CD4-positive, alpha-beta T cell (primary cell): Measurements from ENCODE around the gene MAML2. TPM values are rescaled to one million over a fixed set of nuclear protein-coding genes. Genes with fewer than 3 reads are reported as not detected.

Experiments
- ATAC-seq: fragments of 200-7000 bp; cut with Tn5 transposase; one replicate; pipeline ENCODE4 v1.10.0; 2022; ENCODE audit warnings: mild to moderate bottlenecking; ENCODE audit not compliant: poor library complexity
- CTCF ChIA-PET: fragments of 350-600 bp; sonication (Branson Sonifier 250); formaldehyde crosslinking; loops from one replicate; lab custom pipeline; 2021; ENCODE audit warnings: antibody characterized with exemption, inconsistent platforms; lab: Charles Lee
- POLR2A ChIA-PET: fragments of 350-600 bp; sonication (Branson Sonifier 250); formaldehyde crosslinking; loops from one replicate; lab custom pipeline; 2021; ENCODE audit warnings: antibody characterized with exemption, inconsistent platforms; lab: Charles Lee
- DNase-seq, 14 experiments: peaks; one replicate each; pipeline ENCODE4 v3.0.0-alpha.2; 2013 to 2020; ENCODE audit warnings: mixed read lengths in 2 of 14
- H3K27ac ChIP-seq, 2 donors: one replicate each; pipeline versions ENCODE4 v1.5.1 to v1.7.0; 2013; ENCODE audit warnings: low read length in 2 of 2, low read depth in 1 of 2, mild to moderate bottlenecking in 1 of 2
- H3K27me3 ChIP-seq, 2 experiments: 1 replicate in 1 of 2; 2 replicates in 1 of 2; pipeline versions ENCODE4 v1.6.1 to v1.7.0; 2013; ENCODE audit warnings: low read length in 2 of 2, control low read depth in 1 of 2, mild to moderate bottlenecking in 1 of 2, moderate library complexity in 1 of 2; ENCODE audit not compliant: insufficient read depth in 2 of 2, control insufficient read depth in 1 of 2
- H3K36me3 ChIP-seq: one replicate; pipeline ENCODE4 v1.6.1; 2013; ENCODE audit warnings: low read length, control low read depth; ENCODE audit not compliant: insufficient read depth
- H3K4me1 ChIP-seq: one replicate; pipeline ENCODE4 v1.6.1; 2013; ENCODE audit warnings: low read length, control low read depth; ENCODE audit not compliant: insufficient read depth
- H3K4me3 ChIP-seq: one replicate; pipeline ENCODE4 v1.5.1; 2013; ENCODE audit warnings: mild to moderate bottlenecking, low read length, moderate library complexity
- H3K9me3 ChIP-seq, 2 experiments: 1 replicate in 1 of 2; 2 replicates in 1 of 2; pipeline versions ENCODE4 v1.6.1 to v1.7.0; 2013; ENCODE audit warnings: low read length in 2 of 2, mild to moderate bottlenecking in 2 of 2, control low read depth in 1 of 2, moderate library complexity in 1 of 2; ENCODE audit not compliant: control insufficient read depth in 1 of 2, insufficient read depth in 1 of 2
- H3K27ac Mint-ChIP-seq: one replicate; pipeline ENCODE4 v1.8.0; 2020; ENCODE audit warnings: mixed read lengths
- H3K27me3 Mint-ChIP-seq: one replicate; pipeline ENCODE4 v1.8.0; 2021; ENCODE audit warnings: mixed read lengths
- H3K36me3 Mint-ChIP-seq: one replicate; pipeline ENCODE4 v1.8.0; 2021; ENCODE audit warnings: low read depth, mixed read lengths
- H3K4me1 Mint-ChIP-seq: one replicate; pipeline ENCODE4 v1.8.0; 2021; ENCODE audit warnings: low read depth, mixed read lengths
- H3K4me3 Mint-ChIP-seq: one replicate; pipeline ENCODE4 v1.8.0; 2020; ENCODE audit warnings: mild to moderate bottlenecking, mixed read lengths
- H3K9me3 Mint-ChIP-seq: one replicate; pipeline ENCODE4 v1.8.0; 2020; ENCODE audit warnings: mixed read lengths
- CTCF ChIP-seq: fragments of 200-600 bp; IDR thresholded peaks from one replicate; pipeline ENCODE4 v1.8.0; 2022; ENCODE audit warnings: antibody characterized with exemption, mild to moderate bottlenecking
- intact Hi-C, 2 experiments: fragments of 100-400 bp; cut with DNase I in 1 of 2; cut with micrococcal nuclease in 1 of 2; formaldehyde crosslinking; loops; one replicate each; pipeline versions ENCODE4 v1.15.1 to v1.9.0; 2023 to 2025; cut with DNase I, micrococcal nuclease
- total RNA-seq, 174 experiments: library from RNA in 2 of 174; stranded (reverse) in 2 of 174; gene quantifications; one replicate each; pipeline ENCODE4 v1.2.3 and lab custom pipeline; 2021 to 2026

The MAML2 gene
- total RNA-seq, 2 experiments from 2014 or later = 58.8 to 59.8 TPM

DNA sequence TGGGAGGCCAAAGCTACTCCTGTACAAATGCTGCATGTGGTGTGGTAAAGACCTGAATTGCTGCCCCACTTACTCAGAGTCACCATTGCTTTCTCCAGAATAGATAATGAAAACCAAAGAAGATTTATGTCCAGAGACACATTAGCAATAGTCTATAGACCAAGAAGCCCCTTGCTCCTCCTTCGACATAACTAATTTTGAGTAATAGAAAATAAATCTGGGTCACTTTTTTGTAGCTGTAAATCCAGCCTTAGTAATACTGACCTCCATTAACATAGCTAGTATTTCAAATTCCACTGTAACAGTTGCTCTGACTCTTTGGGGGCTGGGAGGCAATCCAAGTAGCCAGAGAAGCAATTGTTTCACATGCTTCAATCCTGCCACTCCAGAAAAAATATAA, 145.9 kb downstream of the MAML2 start:
- peaks cover 34% of the 10 kb centered on the region for H3K4me1 ChIP-seq
- peaks cover 91% of the 10 kb centered on the region for H3K4me1 Mint-ChIP-seq
- peak overlapping the region; percentile 87 for H3K27ac Mint-ChIP-seq
- CTCF ChIA-PET = interaction anchor here (1.0 to 1.1 kb wide), 2 partner anchors 12 to 185 kb away, joined by 3 read pairs; no protein-coding TSS in a partner anchor
- intact Hi-C loops = no loop called here
- no peaks in the 10 kb centered on the region for H3K36me3 ChIP-seq
- POLR2A ChIA-PET = interaction anchor here (0.5 to 1.7 kb wide), 3 partner anchors 11 to 63 kb away, joined by 3 to 6 read pairs (median 3); no protein-coding TSS in a partner anchor
- no peaks in the 10 kb centered on the region for H3K27me3 Mint-ChIP-seq
- no peaks in the 10 kb centered on the region for H3K9me3 ChIP-seq
- no peak overlapping the region for H3K4me3 ChIP-seq
- no peak for TF ChIP-seq CTCF
- ATAC-seq (no peak), DNase-seq (no peak)
- H3K36me3 Mint-ChIP-seq = peaks cover 54% of the 10 kb centered on the region
- H3K27me3 ChIP-seq = no peaks in the 10 kb centered on the region
- no peaks in the 10 kb centered on the region for H3K9me3 Mint-ChIP-seq
- no peak overlapping the region for H3K27ac ChIP-seq
- H3K4me3 Mint-ChIP-seq = no peak overlapping the region

DNA sequence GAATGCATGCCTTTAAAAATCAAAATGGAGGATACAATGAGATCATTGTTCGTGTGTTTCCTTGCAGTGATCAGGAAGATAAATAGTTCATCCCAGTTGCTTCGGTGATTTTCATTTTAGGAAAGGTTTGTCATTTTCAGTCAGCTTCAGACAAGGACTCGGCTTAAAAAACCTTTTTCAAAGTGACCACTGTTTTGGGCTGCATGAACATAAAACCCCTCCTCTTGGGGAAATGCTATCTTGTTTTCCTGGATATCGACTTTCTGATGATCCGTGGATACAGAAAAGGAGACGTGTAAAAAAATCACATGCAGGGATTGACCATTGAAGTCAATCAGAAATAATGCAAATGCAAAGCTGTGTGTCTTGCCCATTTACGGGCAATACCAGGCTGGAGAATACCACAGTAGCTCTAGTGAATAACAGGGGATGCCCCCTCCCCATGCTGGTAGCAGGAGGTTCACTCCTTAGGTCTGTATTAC, 146.8 kb downstream of the MAML2 start:
- Mint-ChIP-seq H3K4me3 (no peak overlapping the region), H3K27me3 (no peaks in the 10 kb centered on the region), H3K4me1 (peaks cover 94% of the 10 kb centered on the region), H3K9me3 (no peaks in the 10 kb centered on the region), H3K27ac (peak overlapping the region; percentile 87), H3K36me3 (peaks cover 55% of the 10 kb centered on the region)
- no peaks in the 10 kb centered on the region for H3K27me3 ChIP-seq
- ChIA-PET POLR2A (no interaction called here), CTCF (interaction anchor here (1.1 kb wide), 1 partner anchor 184 kb away, joined by 3 read pairs; no protein-coding TSS in a partner anchor)
- H3K9me3 ChIP-seq = no peaks in the 10 kb centered on the region
- H3K4me3 ChIP-seq = no peak overlapping the region
- DNase-seq (no peak), ATAC-seq (no peak)
- peaks cover 38% of the 10 kb centered on the region for H3K4me1 ChIP-seq
- no peaks in the 10 kb centered on the region for H3K36me3 ChIP-seq
- H3K27ac ChIP-seq = no peak overlapping the region
- no peak for TF ChIP-seq CTCF
- intact Hi-C loops = no loop called here

GRCh38 chr11:96195671-96196070, 147.3 kb downstream of the MAML2 start:
- Mint-ChIP-seq H3K4me1 (peaks cover 93% of the 10 kb centered on the region), H3K27ac (peak overlapping the region; percentile 87), H3K9me3 (no peaks in the 10 kb centered on the region), H3K4me3 (no peak overlapping the region), H3K36me3 (peaks cover 55% of the 10 kb centered on the region), H3K27me3 (no peaks in the 10 kb centered on the region)
- Histone ChIP-seq H3K9me3 (no peaks in the 10 kb centered on the region), H3K4me1 (peaks cover 38% of the 10 kb centered on the region), H3K27ac (no peak overlapping the region), H3K27me3 (no peaks in the 10 kb centered on the region), H3K36me3 (no peaks in the 10 kb centered on the region), H3K4me3 (no peak overlapping the region)
- TF ChIP-seq CTCF = no peak
- DNase-seq (no peak), ATAC-seq (no peak)
- CTCF ChIA-PET = interaction anchor here (1.9 kb wide), 1 partner anchor 135 kb away, joined by 3 read pairs; no protein-coding TSS in a partner anchor
- intact Hi-C loops = no loop called here
- POLR2A ChIA-PET = interaction anchor here (2.9 kb wide), 1 partner anchor 11 kb away, joined by 21 read pairs; no protein-coding TSS in a partner anchor
